ENCODE data around the gene ANLN.

Gene ANLN

DNA sequence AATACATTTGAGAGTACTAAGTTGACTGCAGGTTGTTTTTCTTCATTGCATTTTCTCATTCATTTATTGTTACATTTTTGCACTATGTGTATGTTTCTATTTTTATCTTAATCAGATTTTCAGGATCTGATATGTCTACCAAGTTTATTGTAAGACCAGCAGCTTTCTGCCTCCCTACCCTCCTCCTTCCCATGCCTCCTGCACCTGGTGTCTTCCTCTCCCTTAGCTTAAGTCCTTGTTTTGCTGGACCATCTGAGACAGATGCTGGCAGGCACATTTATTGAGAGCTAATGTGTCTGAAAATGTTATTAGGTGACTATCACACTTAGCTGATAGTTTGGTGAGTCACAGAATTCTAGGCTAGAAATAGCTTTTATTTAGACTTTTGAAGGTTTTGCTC, 79.6 kb downstream of the ANLN start:
- Histone ChIP-seq H3K27me3 (ENCODE audit: insufficient read depth, low read length) (no peaks in the 10 kb centered on the region), H3K9ac (ENCODE audit: low read length) (no peak overlapping the region), H3K36me3 (ENCODE audit: control insufficient read depth in 1 of 2, insufficient read depth in 2 of 2, low read length in 2 of 2) (no peaks in the 10 kb centered on the region), H3K23ac (ENCODE audit: low read length) (no peak overlapping the region), H3K4me1 (ENCODE audit: control insufficient read depth in 1 of 2, insufficient read depth in 2 of 2, low read length in 2 of 2) (peaks cover 2 to 5% of the 10 kb centered on the region in 2 experiments), H3K14ac (ENCODE audit: low read length) (no peak overlapping the region), H3K79me2 (ENCODE audit: control insufficient read depth, insufficient read depth, low read length, poor library complexity) (no peaks in the 10 kb centered on the region), H3K4me3 (ENCODE audit: low read depth, low read length) (no peak overlapping the region), H2BK5ac (ENCODE audit: low read depth, low read length, poor library complexity) (no peak overlapping the region), H3K27ac (ENCODE audit: low read depth, low read length) (no peak overlapping the region), H3K9me3 (ENCODE audit: insufficient read depth, low read depth, low read length) (peaks cover 3% of the 10 kb centered on the region), H4K8ac (ENCODE audit: low read depth, low read length) (no peak overlapping the region), H2BK120ac (ENCODE audit: insufficient read depth, low read length, poor library complexity) (no peak overlapping the region), H2AFZ (ENCODE audit: insufficient read depth, low read length, poor library complexity) (no peak overlapping the region), H4K12ac (ENCODE audit: low read depth, low read length) (no peak overlapping the region), H4K91ac (ENCODE audit: low read depth, low read length) (no peak overlapping the region), H3K4ac (ENCODE audit: low read depth, low read length) (no peak overlapping the region), H3K79me1 (ENCODE audit: low read length) (peaks cover 4% of the 10 kb centered on the region), H3K18ac (ENCODE audit: low read length) (no peak overlapping the region), H2BK12ac (ENCODE audit: low read length) (no peak overlapping the region), H2AK5ac (ENCODE audit: low read length) (no peak overlapping the region), H3K4me2 (ENCODE audit: low read length) (no peak overlapping the region)
- DNase-seq = peak; percentile 64 to 70

DNA sequence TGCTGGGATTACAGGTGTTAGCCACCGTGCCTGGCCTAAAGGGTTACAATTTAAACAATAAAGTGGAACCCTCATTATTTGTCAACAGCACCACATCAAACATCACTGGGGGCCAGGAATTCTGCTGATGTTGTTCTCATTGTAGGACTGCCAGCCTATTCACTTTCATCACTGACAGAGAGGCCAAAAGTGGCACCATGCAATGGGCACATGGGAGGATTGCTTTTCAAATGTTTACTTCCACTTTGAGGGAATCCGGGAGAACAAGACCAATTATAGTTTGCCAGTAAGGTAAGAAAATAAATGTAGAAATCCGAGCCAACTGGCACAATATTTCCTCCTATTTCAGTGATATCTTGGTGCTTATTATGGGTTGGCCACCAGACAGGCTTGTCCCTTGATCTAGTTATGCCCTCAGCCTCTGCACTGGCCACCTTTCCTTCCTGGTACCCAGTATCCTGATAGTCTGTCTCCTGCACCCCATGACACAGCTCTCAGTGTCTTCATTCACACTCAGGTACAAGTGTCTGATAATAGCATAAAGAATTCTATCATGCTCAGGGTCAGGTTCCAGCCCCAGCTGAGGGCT, 82.6 kb downstream of the ANLN start:
- Histone ChIP-seq H3K4me2 (ENCODE audit: low read length) (no peak overlapping the region), H3K9ac (ENCODE audit: low read length) (no peak overlapping the region), H3K36me3 (ENCODE audit: control insufficient read depth in 1 of 2, insufficient read depth in 2 of 2, low read length in 2 of 2) (no peaks in the 10 kb centered on the region), H3K14ac (ENCODE audit: low read length) (no peak overlapping the region), H2BK120ac (ENCODE audit: insufficient read depth, low read length, poor library complexity) (peak overlapping the region; percentile 17), H3K4me1 (ENCODE audit: control insufficient read depth in 1 of 2, insufficient read depth in 2 of 2, low read length in 2 of 2) (peaks cover 2 to 5% of the 10 kb centered on the region in 2 experiments), H4K12ac (ENCODE audit: low read depth, low read length) (no peak overlapping the region), H2BK5ac (ENCODE audit: low read depth, low read length, poor library complexity) (no peak overlapping the region), H3K18ac (ENCODE audit: low read length) (no peak overlapping the region), H4K8ac (ENCODE audit: low read depth, low read length) (no peak overlapping the region), H3K27ac (ENCODE audit: low read depth, low read length) (no peak overlapping the region), H3K9me3 (ENCODE audit: insufficient read depth, low read depth, low read length) (peaks cover 3% of the 10 kb centered on the region), H3K4me3 (ENCODE audit: low read depth, low read length) (no peak overlapping the region), H2AFZ (ENCODE audit: insufficient read depth, low read length, poor library complexity) (no peak overlapping the region), H3K79me2 (ENCODE audit: control insufficient read depth, insufficient read depth, low read length, poor library complexity) (no peaks in the 10 kb centered on the region), H3K79me1 (ENCODE audit: low read length) (peaks cover 2% of the 10 kb centered on the region), H2BK12ac (ENCODE audit: low read length) (peak overlapping the region; percentile 54), H3K4ac (ENCODE audit: low read depth, low read length) (no peak overlapping the region), H3K27me3 (ENCODE audit: insufficient read depth, low read length) (no peaks in the 10 kb centered on the region), H3K23ac (ENCODE audit: low read length) (no peak overlapping the region), H2AK5ac (ENCODE audit: low read length) (no peak overlapping the region), H4K91ac (ENCODE audit: low read depth, low read length) (no peak overlapping the region)
- WGBS (ENCODE audit: extremely low coverage, insufficient coverage, insufficient read length) = no CpG with 5 or more reads among the region's 3 CpGs
- no peak for DNase-seq

DNA sequence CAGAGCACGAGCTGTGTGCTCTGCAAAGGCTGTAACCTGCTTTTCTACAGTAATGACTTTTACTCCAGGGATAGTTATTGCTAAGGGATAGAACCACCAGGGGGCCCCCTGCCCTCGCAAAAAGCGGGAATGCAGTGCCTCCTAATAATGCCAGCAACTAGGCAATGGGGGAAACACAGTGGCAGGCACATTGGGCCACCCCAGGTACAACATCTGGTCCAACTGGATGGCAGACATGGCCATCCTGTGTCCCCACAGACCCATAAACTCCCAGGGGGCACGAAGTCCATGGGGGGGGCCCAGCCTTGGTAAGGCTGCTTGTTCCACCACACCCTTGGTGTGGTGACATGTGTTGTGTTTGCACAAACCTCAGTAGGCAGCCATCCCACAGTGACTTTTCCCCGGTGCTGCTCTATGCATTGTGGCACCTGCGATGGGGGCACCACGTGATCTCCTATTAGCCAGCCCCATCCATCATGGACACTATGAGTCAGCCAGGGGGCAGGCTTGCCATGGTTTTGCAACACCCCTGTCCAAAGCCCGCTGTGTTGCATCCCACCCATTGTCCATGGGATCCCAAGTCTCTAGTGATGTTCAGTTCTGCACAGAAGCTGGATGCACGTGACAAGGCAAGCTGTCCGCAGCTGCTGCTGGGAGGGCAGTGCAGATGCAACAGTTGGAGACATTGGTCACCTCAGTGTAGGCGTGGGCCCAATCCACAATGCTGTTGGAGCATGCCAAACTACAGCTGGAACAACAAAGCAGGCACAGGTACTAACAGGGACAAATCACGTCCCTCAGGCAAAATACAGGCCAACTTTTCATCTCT, 84.0 kb downstream of the ANLN start:
- DNase-seq = peak; percentile 75 to 83
- Histone ChIP-seq H3K4me3 (ENCODE audit: low read depth, low read length) (no peak overlapping the region), H3K27ac (ENCODE audit: low read depth, low read length) (no peak overlapping the region), H3K27me3 (ENCODE audit: insufficient read depth, low read length) (no peaks in the 10 kb centered on the region), H3K79me1 (ENCODE audit: low read length) (no peaks in the 10 kb centered on the region), H2BK12ac (ENCODE audit: low read length) (no peak overlapping the region), H3K79me2 (ENCODE audit: control insufficient read depth, insufficient read depth, low read length, poor library complexity) (no peaks in the 10 kb centered on the region), H2AFZ (ENCODE audit: insufficient read depth, low read length, poor library complexity) (no peak overlapping the region), H2AK5ac (ENCODE audit: low read length) (no peak overlapping the region), H4K12ac (ENCODE audit: low read depth, low read length) (no peak overlapping the region), H3K36me3 (ENCODE audit: control insufficient read depth in 1 of 2, insufficient read depth in 2 of 2, low read length in 2 of 2) (no peaks in the 10 kb centered on the region), H3K4ac (ENCODE audit: low read depth, low read length) (no peak overlapping the region), H3K9ac (ENCODE audit: low read length) (no peak overlapping the region), H3K14ac (ENCODE audit: low read length) (no peak overlapping the region), H3K18ac (ENCODE audit: low read length) (no peak overlapping the region), H2BK120ac (ENCODE audit: insufficient read depth, low read length, poor library complexity) (no peak overlapping the region), H3K4me2 (ENCODE audit: low read length) (no peak overlapping the region), H4K8ac (ENCODE audit: low read depth, low read length) (no peak overlapping the region), H3K4me1 (ENCODE audit: control insufficient read depth in 1 of 2, insufficient read depth in 2 of 2, low read length in 2 of 2) (peaks cover 2 to 5% of the 10 kb centered on the region in 2 experiments), H3K9me3 (ENCODE audit: insufficient read depth, low read depth, low read length) (peaks cover 2% of the 10 kb centered on the region), H3K23ac (ENCODE audit: low read length) (no peak overlapping the region), H2BK5ac (ENCODE audit: low read depth, low read length, poor library complexity) (no peak overlapping the region), H4K91ac (ENCODE audit: low read depth, low read length) (no peak overlapping the region)
- no CpG with 5 or more reads among the region's 12 CpGs for WGBS (ENCODE audit: extremely low coverage, insufficient coverage, insufficient read length)

DNA sequence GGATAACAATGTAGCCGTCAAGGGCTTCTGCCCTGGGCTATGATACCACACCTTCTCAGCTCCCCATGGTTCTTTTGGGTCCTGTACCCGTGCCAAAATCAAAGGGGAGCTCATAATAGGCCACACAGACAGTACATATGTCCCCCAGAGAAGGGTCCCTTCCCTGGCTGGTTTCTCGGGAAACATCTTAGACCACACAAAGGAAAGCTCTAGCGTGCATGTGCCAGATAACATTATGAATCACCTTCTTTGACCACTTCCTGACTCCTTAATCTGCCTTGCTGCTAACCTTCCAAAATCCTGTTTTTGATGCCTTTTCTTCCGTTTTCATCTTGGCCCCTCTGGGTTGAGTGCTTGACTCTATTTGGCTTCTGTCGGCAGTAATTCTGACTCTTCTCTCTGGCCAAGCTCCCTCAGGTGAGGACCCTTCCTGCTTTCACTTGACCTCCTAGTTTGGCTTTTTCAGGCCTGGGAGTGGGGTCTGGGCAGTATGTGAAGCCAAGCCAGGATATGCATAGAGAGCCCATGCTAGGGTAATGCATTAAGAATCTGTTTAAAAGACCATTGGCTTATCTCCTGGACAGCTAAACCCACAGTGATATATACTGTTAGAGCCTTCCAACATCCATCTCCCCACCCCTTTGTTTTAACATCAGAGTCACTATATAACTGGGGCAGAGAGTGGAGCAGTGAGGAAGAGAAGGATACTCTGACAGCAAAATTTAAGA, 84.8 kb downstream of the ANLN start:
- no peak for DNase-seq
- Histone ChIP-seq H3K23ac (ENCODE audit: low read length) (no peak overlapping the region), H2AK5ac (ENCODE audit: low read length) (no peak overlapping the region), H3K27ac (ENCODE audit: low read depth, low read length) (no peak overlapping the region), H4K12ac (ENCODE audit: low read depth, low read length) (no peak overlapping the region), H3K4me1 (ENCODE audit: control insufficient read depth in 1 of 2, insufficient read depth in 2 of 2, low read length in 2 of 2) (peaks cover 2 to 5% of the 10 kb centered on the region in 2 experiments), H2BK5ac (ENCODE audit: low read depth, low read length, poor library complexity) (no peak overlapping the region), H3K4ac (ENCODE audit: low read depth, low read length) (no peak overlapping the region), H3K9me3 (ENCODE audit: insufficient read depth, low read depth, low read length) (peaks cover 2% of the 10 kb centered on the region), H3K9ac (ENCODE audit: low read length) (no peak overlapping the region), H4K91ac (ENCODE audit: low read depth, low read length) (no peak overlapping the region), H3K27me3 (ENCODE audit: insufficient read depth, low read length) (no peaks in the 10 kb centered on the region), H3K14ac (ENCODE audit: low read length) (no peak overlapping the region), H2AFZ (ENCODE audit: insufficient read depth, low read length, poor library complexity) (no peak overlapping the region), H3K4me3 (ENCODE audit: low read depth, low read length) (no peak overlapping the region), H2BK12ac (ENCODE audit: low read length) (no peak overlapping the region), H2BK120ac (ENCODE audit: insufficient read depth, low read length, poor library complexity) (no peak overlapping the region), H3K79me1 (ENCODE audit: low read length) (no peaks in the 10 kb centered on the region), H4K8ac (ENCODE audit: low read depth, low read length) (no peak overlapping the region), H3K36me3 (ENCODE audit: control insufficient read depth in 1 of 2, insufficient read depth in 2 of 2, low read length in 2 of 2) (no peaks in the 10 kb centered on the region), H3K79me2 (ENCODE audit: control insufficient read depth, insufficient read depth, low read length, poor library complexity) (no peaks in the 10 kb centered on the region), H3K4me2 (ENCODE audit: low read length) (no peak overlapping the region), H3K18ac (ENCODE audit: low read length) (no peak overlapping the region)
- no CpG with 5 or more reads among the region's 6 CpGs for WGBS (ENCODE audit: extremely low coverage, insufficient coverage, insufficient read length)

Data from trophoblast cell (in vitro differentiated cells and primary cell).